Thymus (tissue), 11 donors: ENCODE measurements around the gene ZAP70. TPM values are rescaled to one million over a fixed set of nuclear protein-coding genes. Genes with fewer than 3 reads are reported as not detected.

ENCODE experiments used
- DNase-seq, 9 donors: peaks; one replicate each; pipeline ENCODE4 v3.0.0-alpha.2; 2013; ENCODE audit warnings: low spot score in 9 of 9, low read depth in 6 of 9, missing footprints in 1 of 9
- H3K27ac ChIP-seq, 2 donors: one replicate each; pipeline ENCODE4 v1.5.1; 2013; ENCODE audit warnings: control low read depth in 1 of 2, low read depth in 1 of 2, low read length in 1 of 2, mild to moderate bottlenecking in 1 of 2, moderate library complexity in 1 of 2
- H3K27me3 ChIP-seq, 2 donors: one replicate each; pipeline ENCODE4 v1.5.1; 2013; ENCODE audit warnings: low read length in 1 of 2; ENCODE audit not compliant: control insufficient read depth in 2 of 2, insufficient read depth in 1 of 2
- H3K36me3 ChIP-seq, 2 donors: one replicate each; pipeline ENCODE4 v1.5.1; 2013; ENCODE audit warnings: low read length in 1 of 2, mild to moderate bottlenecking in 1 of 2, moderate library complexity in 1 of 2; ENCODE audit not compliant: control insufficient read depth in 2 of 2, insufficient read depth in 2 of 2
- H3K4me1 ChIP-seq, 2 donors: one replicate each; pipeline ENCODE4 v1.5.1; 2013; ENCODE audit warnings: low read length in 2 of 2; ENCODE audit not compliant: control insufficient read depth in 2 of 2, insufficient read depth in 2 of 2
- H3K4me3 ChIP-seq, 2 donors: one replicate each; pipeline ENCODE4 v1.5.1; 2013; ENCODE audit warnings: low read length in 2 of 2, control low read depth in 1 of 2, mild to moderate bottlenecking in 1 of 2
- H3K9me3 ChIP-seq, 2 donors: one replicate each; pipeline ENCODE4 v1.5.1; 2013; ENCODE audit warnings: low read length in 1 of 2, mild to moderate bottlenecking in 1 of 2; ENCODE audit not compliant: control insufficient read depth in 2 of 2, insufficient read depth in 1 of 2
- WGBS: extraction: QIAGEN DNeasy Blood & Tissue Kit; methylation state at CpG from one replicate; pipeline ENCODE4 v1.1.7; 2013; 5-methylcytosine and 5-hydroxymethylcytosine counted together
- polyA plus RNA-seq: library from polyadenylated mRNA; stranded (reverse); fragments of 200-250 nt; gene quantifications from one replicate; pipeline ENCODE4 v1.2.3, GENCODE V29; 2013
- total RNA-seq: library from RNA; stranded (reverse); fragments of 120-200 nt; gene quantifications from one replicate; pipeline ENCODE4 v1.2.4, GENCODE V29; 2013
- donor health status: healthy.

Gene ZAP70
- total and polyA plus RNA-seq, 2 donors, result 160 to 217 TPM

- 97% methylated on average over 6 of the region's 6 CpGs for WGBS
- no peak overlapping the region for H3K27ac ChIP-seq
- no peaks in the 10 kb centered on the region for H3K4me1 ChIP-seq
- H3K36me3 ChIP-seq, result no peaks in the 10 kb centered on the region
- H3K4me3 ChIP-seq, result no peak overlapping the region
- no peaks in the 10 kb centered on the region for H3K27me3 ChIP-seq
- DNase-seq, result no peak
- no peaks in the 10 kb centered on the region for H3K9me3 ChIP-seq
Observed at GRCh38 chr2:97691166-97691565, 22.2 kb upstream of the ZAP70 start.

DNA sequence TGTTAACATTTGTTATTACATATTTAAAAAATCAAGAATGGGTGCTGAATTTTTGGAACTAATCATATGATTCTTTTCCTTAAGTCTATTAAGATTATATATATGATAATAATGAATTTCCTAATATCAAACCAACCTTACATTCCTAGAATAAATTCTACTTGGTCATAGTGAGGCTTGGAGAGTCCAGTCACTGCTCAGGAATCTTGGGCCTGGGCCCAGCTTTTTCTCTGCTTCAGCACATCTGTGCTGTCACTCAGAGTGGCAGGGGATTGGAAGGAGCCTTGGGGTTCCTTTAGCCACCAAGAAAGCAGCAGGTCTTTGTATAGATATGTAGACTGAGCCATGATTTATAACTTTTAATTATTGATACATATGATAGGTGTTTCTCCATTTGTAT lies 19.9 kb upstream of the ZAP70 start:
- Histone ChIP-seq H3K9me3 (no peaks in the 10 kb centered on the region), H3K27me3 (no peaks in the 10 kb centered on the region), H3K4me1 (peaks cover 0 to 3% of the 10 kb centered on the region in 2 donors), H3K36me3 (no peaks in the 10 kb centered on the region), H3K4me3 (no peak overlapping the region), H3K27ac (no peak overlapping the region)
- DNase-seq, result no peak

GRCh38 chr2:97695744-97696143 lies 17.6 kb upstream of the ZAP70 start:
- Histone ChIP-seq H3K27ac (no peak overlapping the region), H3K4me3 (no peak overlapping the region), H3K4me1 (peaks cover 0 to 9% of the 10 kb centered on the region in 2 donors), H3K9me3 (no peaks in the 10 kb centered on the region), H3K27me3 (no peaks in the 10 kb centered on the region), H3K36me3 (no peaks in the 10 kb centered on the region)
- 98% methylated on average over 5 of the region's 5 CpGs for WGBS
- DNase-seq, result no peak

- no peaks in the 10 kb centered on the region for H3K9me3 ChIP-seq
- WGBS, result 32% methylated on average over 14 of the region's 14 CpGs
- DNase-seq, result peak; percentile 63 to 92 (median 80)
- H3K27ac ChIP-seq, result no peak overlapping the region
- no peak overlapping the region for H3K4me3 ChIP-seq
- H3K27me3 ChIP-seq, result no peaks in the 10 kb centered on the region
- peaks cover 0 to 9% of the 10 kb centered on the region in 2 donors for H3K4me1 ChIP-seq
- no peaks in the 10 kb centered on the region for H3K36me3 ChIP-seq
Observed at GRCh38 chr2:97697252-97698235, 15.8 kb upstream of the ZAP70 start.

DNA sequence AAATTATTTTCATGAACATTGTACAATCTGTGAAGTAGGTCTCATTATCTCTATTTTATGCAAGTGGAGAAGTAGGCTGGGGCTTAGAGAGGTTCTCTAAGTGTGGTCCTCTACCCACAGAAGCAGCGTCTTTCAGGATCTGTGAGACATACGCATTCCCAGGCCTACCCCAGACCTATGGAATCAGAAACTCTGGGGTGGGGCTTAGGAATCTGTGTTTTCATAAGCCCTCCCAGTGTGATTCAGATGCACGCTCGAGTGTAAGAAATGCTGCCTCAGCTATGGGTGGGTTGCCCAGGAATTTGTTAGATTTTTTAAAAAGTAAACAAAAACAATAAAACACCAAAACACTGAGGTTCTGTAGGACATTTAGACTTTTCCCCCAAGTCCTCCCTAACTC lies 14.8 kb upstream of the ZAP70 start:
- Histone ChIP-seq H3K36me3 (no peaks in the 10 kb centered on the region), H3K9me3 (no peaks in the 10 kb centered on the region), H3K4me1 (peaks cover 0 to 9% of the 10 kb centered on the region in 2 donors), H3K27me3 (no peaks in the 10 kb centered on the region), H3K27ac (no peak overlapping the region), H3K4me3 (no peak overlapping the region)
- DNase-seq, result no peak
- 95% methylated on average over 4 of the region's 4 CpGs for WGBS

DNA sequence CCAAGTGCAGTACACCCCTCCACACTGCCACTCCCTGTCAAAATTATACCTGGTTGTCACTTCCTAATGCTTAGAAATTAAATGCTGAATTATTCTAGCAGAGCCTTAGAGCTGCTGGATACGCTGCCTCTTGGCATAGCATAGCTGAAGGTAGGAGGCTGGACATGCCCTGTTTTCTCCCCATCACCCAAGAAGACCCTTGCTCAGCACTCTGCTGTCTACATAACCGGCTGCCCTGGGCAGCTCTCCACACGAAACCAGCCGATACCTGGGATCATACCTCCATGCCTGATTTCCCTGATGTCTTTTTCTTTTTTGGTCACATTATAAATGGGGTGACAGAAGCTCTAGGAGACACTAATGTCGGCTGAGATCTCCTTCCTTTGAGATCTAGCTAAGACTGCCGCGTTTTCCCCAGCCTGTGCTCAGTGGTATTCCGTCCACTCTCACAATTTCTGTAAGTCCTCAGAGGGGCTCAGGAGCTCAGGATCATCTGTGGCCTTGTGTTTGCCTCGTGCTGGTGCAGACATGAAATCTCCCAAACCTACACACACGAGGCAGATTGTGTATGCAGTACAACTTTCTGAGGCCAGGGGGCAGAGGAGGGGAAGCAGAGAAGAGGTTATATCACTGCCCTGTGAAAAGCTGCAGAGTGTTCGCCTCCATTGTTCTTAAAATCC lies 13.5 kb upstream of the ZAP70 start:
- WGBS, result 72% methylated on average over 11 of the region's 11 CpGs
- Histone ChIP-seq H3K36me3 (no peaks in the 10 kb centered on the region), H3K9me3 (no peaks in the 10 kb centered on the region), H3K27ac (no peak overlapping the region), H3K4me1 (peaks cover 0 to 9% of the 10 kb centered on the region in 2 donors), H3K4me3 (no peak overlapping the region), H3K27me3 (no peaks in the 10 kb centered on the region)
- peak in 7 of 9 donors; percentile 53 to 85 (median 63) for DNase-seq

- no peak overlapping the region for H3K4me3 ChIP-seq
- peaks cover 0 to 9% of the 10 kb centered on the region in 2 donors for H3K4me1 ChIP-seq
- H3K27ac ChIP-seq, result no peak overlapping the region
- H3K36me3 ChIP-seq, result no peaks in the 10 kb centered on the region
- 87% methylated on average over 13 of the region's 13 CpGs for WGBS
- H3K9me3 ChIP-seq, result no peaks in the 10 kb centered on the region
- no peak for DNase-seq
- no peaks in the 10 kb centered on the region for H3K27me3 ChIP-seq
Observed at GRCh38 chr2:97701186-97701585, 12.2 kb upstream of the ZAP70 start.

- Histone ChIP-seq H3K27ac (no peak overlapping the region), H3K4me1 (peaks cover 0 to 7% of the 10 kb centered on the region in 2 donors), H3K36me3 (no peaks in the 10 kb centered on the region), H3K27me3 (no peaks in the 10 kb centered on the region), H3K4me3 (no peak overlapping the region), H3K9me3 (no peaks in the 10 kb centered on the region)
- WGBS, result 97% methylated on average over 6 of the region's 6 CpGs
- DNase-seq, result no peak
Observed at GRCh38 chr2:97701851-97702465, 11.4 kb upstream of the ZAP70 start.
